ENCODE measurements around the gene BCL7B. TPM values are rescaled to one million over a fixed set of nuclear protein-coding genes. Genes with fewer than 3 reads are reported as not detected.

BCL7B gene
- total and polyA plus RNA-seq, 2 experiments from 2014 or later: 17.0 to 18.2 TPM

DNA sequence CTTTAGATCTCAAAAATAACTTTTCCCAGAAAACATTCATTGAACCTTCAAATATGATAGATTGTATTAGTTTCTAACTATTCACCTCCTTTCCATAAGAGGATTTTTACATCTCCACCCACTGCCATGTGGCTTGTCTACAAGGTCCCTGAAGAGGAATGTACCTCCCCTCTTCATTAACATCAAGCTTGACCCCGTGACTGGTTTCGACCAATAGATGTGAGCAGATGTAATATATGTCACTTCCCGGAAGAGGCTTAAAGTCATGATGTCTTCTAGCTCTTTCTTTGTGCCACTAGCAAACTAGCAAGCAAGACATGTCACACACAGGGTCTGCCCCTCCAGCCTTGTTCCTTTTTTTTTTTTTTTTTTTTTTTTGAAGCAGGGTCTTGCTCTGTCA lies 42.3 kb downstream of the BCL7B start:
- no peak overlapping the region for H3K27ac ChIP-seq (ENCODE audit: low read depth)
- Mint-ChIP-seq H3K4me1 (peaks cover 20% of the 10 kb centered on the region), H3K4me3 (no peak overlapping the region), H3K9me3 (no peaks in the 10 kb centered on the region), H3K27me3 (ENCODE audit: insufficient read depth, low read depth, poor library complexity) (no peaks in the 10 kb centered on the region), H3K27ac (no peak overlapping the region; the same call in 1 of the 2 replicates), H3K36me3 (ENCODE audit: low read depth) (peaks cover 79% of the 10 kb centered on the region)
- no peak overlapping the region for H3K4me3 ChIP-seq
- H3K9me2 ChIP-seq (ENCODE audit: insufficient read depth): no peaks in the 10 kb centered on the region
- H3K4me1 ChIP-seq (ENCODE audit: insufficient read depth): peaks cover 13% of the 10 kb centered on the region
- no peak overlapping the region for H2AFZ ChIP-seq
- peak; percentile 41 for DNase-seq (ENCODE audit: low spot score)
- peaks cover 100% of the 10 kb centered on the region for H3K79me2 ChIP-seq (replicated peaks; ENCODE audit: insufficient read depth)
- H3K27me3 ChIP-seq (ENCODE audit: insufficient read depth): no peaks in the 10 kb centered on the region
- peak; percentile 70 for ATAC-seq
- no peak overlapping the region for H3K4me2 ChIP-seq
- H3K36me3 ChIP-seq (ENCODE audit: insufficient read depth): peaks cover 48% of the 10 kb centered on the region
- H4K20me1 ChIP-seq (replicated peaks; ENCODE audit: insufficient read depth): peaks cover 87% of the 10 kb centered on the region
- 0 out of 2 replicates have a peak, but pooled peaks cover 4% of the 10 kb centered on the region for H3F3A ChIP-seq (replicated peaks; ENCODE audit: low read depth)
- TF ChIP-seq JUNB (IDR thresholded peaks at IDR 0.05; ENCODE audit: unreplicated experiment) (no peak), ZNF331 (CRISPR knock-in tag; IDR thresholded peaks at IDR 0.05; ENCODE audit: low read depth) (no peak), POLR2AphosphoS5 (IDR thresholded peaks at IDR 0.05; ENCODE audit: low read depth) (no peak), EZH2phosphoT487 (IDR thresholded peaks at IDR 0.05; ENCODE audit: unreplicated experiment) (no peak), CREB1 (CRISPR knock-in tag; IDR thresholded peaks at IDR 0.05; ENCODE audit: low read depth) (no peak)
- TF ChIP-seq, protein P1, sequence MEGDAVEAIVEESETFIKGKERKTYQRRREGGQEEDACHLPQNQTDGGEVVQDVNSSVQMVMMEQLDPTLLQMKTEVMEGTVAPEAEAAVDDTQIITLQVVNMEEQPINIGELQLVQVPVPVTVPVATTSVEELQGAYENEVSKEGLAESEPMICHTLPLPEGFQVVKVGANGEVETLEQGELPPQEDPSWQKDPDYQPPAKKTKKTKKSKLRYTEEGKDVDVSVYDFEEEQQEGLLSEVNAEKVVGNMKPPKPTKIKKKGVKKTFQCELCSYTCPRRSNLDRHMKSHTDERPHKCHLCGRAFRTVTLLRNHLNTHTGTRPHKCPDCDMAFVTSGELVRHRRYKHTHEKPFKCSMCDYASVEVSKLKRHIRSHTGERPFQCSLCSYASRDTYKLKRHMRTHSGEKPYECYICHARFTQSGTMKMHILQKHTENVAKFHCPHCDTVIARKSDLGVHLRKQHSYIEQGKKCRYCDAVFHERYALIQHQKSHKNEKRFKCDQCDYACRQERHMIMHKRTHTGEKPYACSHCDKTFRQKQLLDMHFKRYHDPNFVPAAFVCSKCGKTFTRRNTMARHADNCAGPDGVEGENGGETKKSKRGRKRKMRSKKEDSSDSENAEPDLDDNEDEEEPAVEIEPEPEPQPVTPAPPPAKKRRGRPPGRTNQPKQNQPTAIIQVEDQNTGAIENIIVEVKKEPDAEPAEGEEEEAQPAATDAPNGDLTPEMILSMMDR (conservative IDR thresholded peaks at IDR 0.05; ENCODE audit: low read depth in 2 of 2): no peak
- TF ChIP-seq, protein P2, sequence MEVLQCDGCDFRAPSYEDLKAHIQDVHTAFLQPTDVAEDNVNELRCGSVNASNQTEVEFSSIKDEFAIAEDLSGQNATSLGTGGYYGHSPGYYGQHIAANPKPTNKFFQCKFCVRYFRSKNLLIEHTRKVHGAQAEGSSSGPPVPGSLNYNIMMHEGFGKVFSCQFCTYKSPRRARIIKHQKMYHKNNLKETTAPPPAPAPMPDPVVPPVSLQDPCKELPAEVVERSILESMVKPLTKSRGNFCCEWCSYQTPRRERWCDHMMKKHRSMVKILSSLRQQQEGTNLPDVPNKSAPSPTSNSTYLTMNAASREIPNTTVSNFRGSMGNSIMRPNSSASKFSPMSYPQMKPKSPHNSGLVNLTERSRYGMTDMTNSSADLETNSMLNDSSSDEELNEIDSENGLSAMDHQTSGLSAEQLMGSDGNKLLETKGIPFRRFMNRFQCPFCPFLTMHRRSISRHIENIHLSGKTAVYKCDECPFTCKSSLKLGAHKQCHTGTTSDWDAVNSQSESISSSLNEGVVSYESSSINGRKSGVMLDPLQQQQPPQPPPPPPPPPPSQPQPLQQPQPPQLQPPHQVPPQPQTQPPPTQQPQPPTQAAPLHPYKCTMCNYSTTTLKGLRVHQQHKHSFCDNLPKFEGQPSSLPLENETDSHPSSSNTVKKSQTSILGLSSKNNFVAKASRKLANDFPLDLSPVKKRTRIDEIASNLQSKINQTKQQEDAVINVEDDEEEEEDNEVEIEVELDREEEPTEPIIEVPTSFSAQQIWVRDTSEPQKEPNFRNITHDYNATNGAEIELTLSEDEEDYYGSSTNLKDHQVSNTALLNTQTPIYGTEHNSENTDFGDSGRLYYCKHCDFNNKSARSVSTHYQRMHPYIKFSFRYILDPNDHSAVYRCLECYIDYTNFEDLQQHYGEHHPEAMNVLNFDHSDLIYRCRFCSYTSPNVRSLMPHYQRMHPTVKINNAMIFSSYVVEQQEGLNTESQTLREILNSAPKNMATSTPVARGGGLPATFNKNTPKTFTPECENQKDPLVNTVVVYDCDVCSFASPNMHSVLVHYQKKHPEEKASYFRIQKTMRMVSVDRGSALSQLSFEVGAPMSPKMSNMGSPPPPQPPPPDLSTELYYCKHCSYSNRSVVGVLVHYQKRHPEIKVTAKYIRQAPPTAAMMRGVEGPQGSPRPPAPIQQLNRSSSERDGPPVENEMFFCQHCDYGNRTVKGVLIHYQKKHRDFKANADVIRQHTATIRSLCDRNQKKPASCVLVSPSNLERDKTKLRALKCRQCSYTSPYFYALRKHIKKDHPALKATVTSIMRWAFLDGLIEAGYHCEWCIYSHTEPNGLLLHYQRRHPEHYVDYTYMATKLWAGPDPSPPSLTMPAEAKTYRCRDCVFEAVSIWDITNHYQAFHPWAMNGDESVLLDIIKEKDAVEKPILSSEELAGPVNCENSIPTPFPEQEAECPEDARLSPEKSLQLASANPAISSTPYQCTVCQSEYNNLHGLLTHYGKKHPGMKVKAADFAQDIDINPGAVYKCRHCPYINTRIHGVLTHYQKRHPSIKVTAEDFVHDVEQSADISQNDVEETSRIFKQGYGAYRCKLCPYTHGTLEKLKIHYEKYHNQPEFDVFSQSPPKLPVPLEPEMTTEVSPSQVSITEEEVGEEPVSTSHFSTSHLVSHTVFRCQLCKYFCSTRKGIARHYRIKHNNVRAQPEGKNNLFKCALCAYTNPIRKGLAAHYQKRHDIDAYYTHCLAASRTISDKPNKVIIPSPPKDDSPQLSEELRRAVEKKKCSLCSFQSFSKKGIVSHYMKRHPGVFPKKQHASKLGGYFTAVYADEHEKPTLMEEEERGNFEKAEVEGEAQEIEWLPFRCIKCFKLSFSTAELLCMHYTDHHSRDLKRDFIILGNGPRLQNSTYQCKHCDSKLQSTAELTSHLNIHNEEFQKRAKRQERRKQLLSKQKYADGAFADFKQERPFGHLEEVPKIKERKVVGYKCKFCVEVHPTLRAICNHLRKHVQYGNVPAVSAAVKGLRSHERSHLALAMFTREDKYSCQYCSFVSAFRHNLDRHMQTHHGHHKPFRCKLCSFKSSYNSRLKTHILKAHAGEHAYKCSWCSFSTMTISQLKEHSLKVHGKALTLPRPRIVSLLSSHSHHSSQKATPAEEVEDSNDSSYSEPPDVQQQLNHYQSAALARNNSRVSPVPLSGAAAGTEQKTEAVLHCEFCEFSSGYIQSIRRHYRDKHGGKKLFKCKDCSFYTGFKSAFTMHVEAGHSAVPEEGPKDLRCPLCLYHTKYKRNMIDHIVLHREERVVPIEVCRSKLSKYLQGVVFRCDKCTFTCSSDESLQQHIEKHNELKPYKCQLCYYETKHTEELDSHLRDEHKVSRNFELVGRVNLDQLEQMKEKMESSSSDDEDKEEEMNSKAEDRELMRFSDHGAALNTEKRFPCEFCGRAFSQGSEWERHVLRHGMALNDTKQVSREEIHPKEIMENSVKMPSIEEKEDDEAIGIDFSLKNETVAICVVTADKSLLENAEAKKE (CRISPR knock-in tag; IDR thresholded peaks at IDR 0.05): no peak
